GM12892 (cell line): ENCODE results near the gene CARF.

Source experiments
- POLR2A ChIP-seq: IDR thresholded peaks from 2 replicates; pipeline ENCODE4 v1.6.1; 2011; ENCODE audit warnings: low read depth, low read length, control low read depth
- POLR2AphosphoS5 ChIP-seq: IDR thresholded peaks from 2 replicates; pipeline ENCODE4 v1.6.1; 2011; ENCODE audit warnings: low read depth, low read length, control low read depth
- TAF1 ChIP-seq: IDR thresholded peaks from 2 replicates; pipeline ENCODE4 v1.6.1; 2011; ENCODE audit warnings: low read depth, mild to moderate bottlenecking, control low read depth, low read length, borderline replicate concordance

DNA sequence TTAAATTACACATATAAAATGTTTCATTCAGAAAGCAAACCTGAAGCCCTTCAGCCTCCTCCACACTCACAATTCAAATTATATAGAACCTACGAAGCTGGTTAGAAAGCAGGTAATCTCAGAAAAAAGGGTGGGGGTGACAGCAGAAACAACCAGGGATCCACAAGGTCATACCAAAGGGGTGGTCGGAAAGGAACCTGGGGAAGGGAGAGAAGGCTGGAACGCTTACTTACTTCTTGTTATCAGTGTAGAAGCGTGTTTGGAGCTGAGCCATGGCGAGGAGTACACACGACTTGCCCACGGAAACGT lies 918 bp upstream of the CARF start:
- TF ChIP-seq POLR2AphosphoS5 (no peak), POLR2A (no peak), TAF1 (no peak)
